Right ventricle myocardium superior (tissue), 1 donor: ENCODE data around the gene CEACAM3. TPM values are rescaled to one million over a fixed set of nuclear protein-coding genes. Genes with fewer than 3 reads are reported as not detected.
A peak's percentile ranks its signal among the peaks of the same experiment; 100 is the strongest.
"Not testable (repeated sequence)": the region's sequence is repeated elsewhere in the genome, so short reads cannot be mapped to it uniquely, and the experiment has no call there.

ENCODE experiments used
- ATAC-seq: fragments of 200-7000 bp; cut with Tn5 transposase; one replicate; pipeline ENCODE4 v1.9.1; 2020; ENCODE audit warnings: mild to moderate bottlenecking; ENCODE audit not compliant: poor library complexity
- DNase-seq: peaks from one replicate; pipeline ENCODE4 v3.0.0-alpha.2; 2020
- intact Hi-C: fragments of 100-400 bp; cut with DNase I; formaldehyde crosslinking; loops from one replicate; pipeline ENCODE4 v1.11.2; 2022
- long read RNA-seq: library from polyadenylated mRNA; unstranded; transcript quantifications from one replicate; pipeline ENCODE4 v2.0.0, GENCODE V29; 2021
- total RNA-seq: library from RNA; stranded (reverse); fragmentation: NEBNext Ultra II Directional; extraction: Animal tissue kit (Norgen Biotek cat#: 25700); gene quantifications from one replicate; pipeline ENCODE4 v1.2.1, GENCODE V29; 2021
- donor health status: DM: no; HTN: yes; CAD: no; lungs with severe emphysema.

Gene CEACAM3
- total RNA-seq, result not detected
- long read RNA-seq, result 0 reads

- DNase-seq (no peak), ATAC-seq (no peak)
- intact Hi-C loops, result no loop called here
These were observed at the start of gene CEACAM3 for GRCh38 chr19:41796362-41796761. Gene CEACAM3 (plus strand): TSS chr19:41796587. CDS start chr19:41796678, 91 bp downstream.

GRCh38 chr19:41746593-41747227 lies 49.7 kb upstream of the CEACAM3 start:
- peak; percentile 64 for ATAC-seq
- intact Hi-C loops, result loop anchor here (10.0 kb wide), 1 partner anchor 102 kb away; no protein-coding TSS in a partner anchor
- DNase-seq, result no peak

- DNase-seq (no peak), ATAC-seq (no peak)
- intact Hi-C loops, result loop anchor here (10.0 kb wide), 1 partner anchor 103 kb away; no protein-coding TSS in a partner anchor
These were observed 48.4 kb upstream of the CEACAM3 start for GRCh38 chr19:41748012-41748411.

- intact Hi-C loops, DNase-seq: not testable (repeated sequence)
- peak; percentile 57 for ATAC-seq
These were observed 45.9 kb upstream of the CEACAM3 start for GRCh38 chr19:41750248-41751134.

GRCh38 chr19:41753159-41753558 lies 43.2 kb upstream of the CEACAM3 start:
- intact Hi-C loops, result no loop called here
- peak; percentile 74 for DNase-seq
- peak; percentile 46 for ATAC-seq

- no peak for DNase-seq
- intact Hi-C loops, result no loop called here
- ATAC-seq, result peak; percentile 80
These were observed 42.4 kb upstream of the CEACAM3 start for GRCh38 chr19:41753936-41754529.

GRCh38 chr19:41755328-41755913 lies 41.0 kb upstream of the CEACAM3 start, which contains the start of gene CEACAM6:
Gene CEACAM6 (plus strand): TSS chr19:41755530. CDS start chr19:41755639, 109 bp downstream.
- no peak for ATAC-seq
- no peak for DNase-seq
- intact Hi-C loops, result no loop called here

- intact Hi-C loops, result no loop called here
- DNase-seq (no peak), ATAC-seq (no peak)
These were observed 37.5 kb upstream of the CEACAM3 start for GRCh38 chr19:41758846-41759245.

GRCh38 chr19:41767115-41767514 lies 29.3 kb upstream of the CEACAM3 start:
- no peak for ATAC-seq
- intact Hi-C loops, result no loop called here
- DNase-seq, result no peak

GRCh38 chr19:41768105-41768504 lies 28.3 kb upstream of the CEACAM3 start:
- intact Hi-C loops, DNase-seq, ATAC-seq: not testable (repeated sequence)

- no peak for DNase-seq
- intact Hi-C loops, result no loop called here
- ATAC-seq, result no peak
These were observed 26.8 kb upstream of the CEACAM3 start for GRCh38 chr19:41769608-41770007.

- no peak for ATAC-seq
- no peak for DNase-seq
These were observed 25.0 kb upstream of the CEACAM3 start for GRCh38 chr19:41771410-41771809.

GRCh38 chr19:41774515-41774980 lies 21.8 kb upstream of the CEACAM3 start:
- DNase-seq (no peak), ATAC-seq (no peak)
- intact Hi-C loops, result no loop called here

More at GRCh38 chr19:41771410-41771809, 25.0 kb upstream of the CEACAM3 start:
- intact Hi-C loops, result no loop called here

GRCh38 chr19:41776700-41777099 lies 19.7 kb upstream of the CEACAM3 start:
- DNase-seq (no peak), ATAC-seq (no peak)
- intact Hi-C loops, result no loop called here

- no peak for DNase-seq
- intact Hi-C loops, result no loop called here
- no peak for ATAC-seq
These were observed 12.8 kb upstream of the CEACAM3 start for GRCh38 chr19:41783612-41784011.

- no peak for DNase-seq
- no peak for ATAC-seq
- intact Hi-C loops, result no loop called here
These were observed 12.1 kb upstream of the CEACAM3 start for GRCh38 chr19:41784312-41784711.

- intact Hi-C loops, result no loop called here
- ATAC-seq (no peak), DNase-seq (no peak)
These were observed 11.6 kb upstream of the CEACAM3 start for GRCh38 chr19:41784743-41785142.

- intact Hi-C loops, result no loop called here
- DNase-seq, result peak; percentile 53
These were observed 10.7 kb upstream of the CEACAM3 start for GRCh38 chr19:41785653-41786052.

GRCh38 chr19:41787055-41787454 lies 9.3 kb upstream of the CEACAM3 start:
- ATAC-seq (no peak), DNase-seq (no peak)
- intact Hi-C loops, result no loop called here

More at GRCh38 chr19:41785653-41786052, 10.7 kb upstream of the CEACAM3 start:
- peak; percentile 79 for ATAC-seq
